H4 (cell line): ENCODE data around the gene PDZK1IP1. TPM values are rescaled to one million over a fixed set of nuclear protein-coding genes. Genes with fewer than 3 reads are reported as not detected.
"Not testable (repeated sequence)": the region's sequence is repeated elsewhere in the genome, so short reads cannot be mapped to it uniquely, and the experiment has no call there.

Experiments
- DNase-seq: peaks from one replicate; pipeline ENCODE4 v3.0.0-alpha.2; 2015; ENCODE audit warnings: low spot score
- total RNA-seq: library from RNA; depleted of rRNA; stranded (reverse); fragments of >200 nt; shearing (Covaris generic); gene quantifications from 2 replicates; pipeline ENCODE4 v1.2.3, GENCODE V29; 2014

PDZK1IP1 gene
- total RNA-seq, 1 experiment from 2014 or later = not detected

- no peak for DNase-seq
Measured at GRCh38 chr1:47223921-47224675, 34.3 kb upstream of the PDZK1IP1 start.

- DNase-seq = no peak
Measured at GRCh38 chr1:47223174-47223920, 33.5 kb upstream of the PDZK1IP1 start.

GRCh38 chr1:47222476-47222875 is 32.6 kb upstream of the PDZK1IP1 start:
- DNase-seq = no peak

GRCh38 chr1:47219590-47220220 is 29.9 kb upstream of the PDZK1IP1 start:
- no peak for DNase-seq

GRCh38 chr1:47219001-47219400 is 29.2 kb upstream of the PDZK1IP1 start:
- no peak for DNase-seq

- DNase-seq = no peak
Measured at GRCh38 chr1:47216278-47217059, 26.6 kb upstream of the PDZK1IP1 start.

GRCh38 chr1:47215713-47216112 is 25.9 kb upstream of the PDZK1IP1 start:
- DNase-seq = no peak

- no peak for DNase-seq
Measured at GRCh38 chr1:47214549-47214948, 24.7 kb upstream of the PDZK1IP1 start.

GRCh38 chr1:47213230-47213963 is 23.6 kb upstream of the PDZK1IP1 start:
- no peak for DNase-seq

GRCh38 chr1:47212636-47213229 is 22.9 kb upstream of the PDZK1IP1 start:
- DNase-seq = no peak

- DNase-seq = no peak
Measured at GRCh38 chr1:47211796-47212269, 22.0 kb upstream of the PDZK1IP1 start.

GRCh38 chr1:47210666-47211065 is 20.8 kb upstream of the PDZK1IP1 start:
- no peak for DNase-seq

GRCh38 chr1:47209725-47210325 is 20.0 kb upstream of the PDZK1IP1 start:
- DNase-seq = no peak

GRCh38 chr1:47209091-47209490 is 19.3 kb upstream of the PDZK1IP1 start:
- DNase-seq = no peak

- no peak for DNase-seq
Measured at GRCh38 chr1:47208374-47208850, 18.6 kb upstream of the PDZK1IP1 start.

- DNase-seq = no peak
Measured at GRCh38 chr1:47207803-47208373, 18.1 kb upstream of the PDZK1IP1 start.

GRCh38 chr1:47205918-47206317 is 16.1 kb upstream of the PDZK1IP1 start:
- DNase-seq = no peak

- not testable (repeated sequence) for DNase-seq
Measured at GRCh38 chr1:47203504-47203903, 13.7 kb upstream of the PDZK1IP1 start.

GRCh38 chr1:47201179-47201578 is 11.3 kb upstream of the PDZK1IP1 start:
- DNase-seq = no peak

GRCh38 chr1:47198214-47198613 is 8.4 kb upstream of the PDZK1IP1 start:
- DNase-seq = no peak
